Measurements from ENCODE around the gene NME3.

The NME3 gene

DNA sequence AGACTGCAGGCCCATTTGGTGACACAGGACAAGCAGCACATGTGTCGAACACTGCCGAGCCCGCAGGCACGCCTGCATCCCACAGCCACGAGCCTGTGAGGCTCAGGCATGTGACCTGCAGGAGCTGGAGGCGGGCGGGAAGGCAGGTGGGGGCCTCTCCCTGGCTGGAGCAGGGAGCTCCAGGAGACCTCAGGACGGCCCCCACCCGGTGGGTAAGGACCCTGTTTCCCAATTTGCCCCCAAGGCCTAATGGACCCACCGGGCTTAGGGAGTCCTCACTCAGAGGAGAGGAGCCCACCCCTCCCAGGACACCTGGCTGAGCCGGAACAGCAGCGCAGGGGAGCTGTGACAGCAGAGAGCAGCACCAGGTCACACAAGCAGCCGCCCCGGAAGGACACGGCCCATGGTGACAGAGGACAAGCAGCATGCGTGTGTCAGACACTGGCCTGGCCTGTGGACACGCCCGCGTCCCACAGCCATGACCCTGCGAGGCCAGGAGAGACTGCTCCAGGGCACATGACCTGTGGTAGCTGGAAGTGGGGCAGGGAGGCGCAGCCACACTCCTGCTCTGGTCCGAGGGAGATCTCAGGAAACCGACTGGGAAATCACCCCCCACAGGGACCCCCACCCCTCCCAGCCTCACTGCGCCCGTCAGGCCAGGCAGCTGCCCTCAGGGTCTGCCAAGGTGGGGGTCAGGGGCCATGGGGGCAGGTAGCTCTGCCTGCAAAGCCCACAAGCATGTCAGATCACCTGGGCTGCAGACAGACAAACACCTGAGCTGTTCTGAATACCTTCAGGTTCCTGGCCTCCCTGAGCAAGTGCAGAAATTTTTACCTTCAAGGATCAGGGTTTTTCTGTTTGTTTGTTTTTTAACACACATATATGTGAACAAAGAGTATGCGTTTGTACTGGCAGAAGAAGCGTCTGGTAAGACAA lies 8.7 kb upstream of the NME3 start:
- no peak for DNase-seq

DNA sequence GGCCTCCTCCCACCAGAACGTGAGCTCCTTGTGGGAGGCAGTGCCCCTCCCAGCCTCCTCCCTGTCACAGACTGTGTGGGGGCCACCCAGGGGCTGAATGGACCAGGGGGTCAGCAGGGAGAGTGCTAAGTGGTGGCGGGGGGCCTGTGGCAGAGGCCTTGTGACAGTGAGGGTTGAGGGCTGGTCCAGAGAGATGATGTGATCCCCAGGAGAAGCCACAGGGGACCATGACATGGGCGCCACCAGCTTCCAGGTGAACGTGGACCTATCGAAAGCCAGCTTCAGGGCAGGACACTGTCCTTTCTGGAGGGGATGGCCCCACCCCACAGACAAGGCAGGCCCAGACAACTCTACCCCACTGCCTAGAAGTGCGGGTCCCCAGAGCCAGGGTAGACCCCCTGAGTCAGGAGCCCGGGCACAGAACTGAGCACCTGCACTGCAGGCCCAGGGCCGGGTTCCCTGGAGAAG lies 7.9 kb upstream of the NME3 start:
- no peak for DNase-seq

GRCh38 chr16:1778200-1779179 lies 7.1 kb upstream of the NME3 start:
- no peak for DNase-seq

DNA sequence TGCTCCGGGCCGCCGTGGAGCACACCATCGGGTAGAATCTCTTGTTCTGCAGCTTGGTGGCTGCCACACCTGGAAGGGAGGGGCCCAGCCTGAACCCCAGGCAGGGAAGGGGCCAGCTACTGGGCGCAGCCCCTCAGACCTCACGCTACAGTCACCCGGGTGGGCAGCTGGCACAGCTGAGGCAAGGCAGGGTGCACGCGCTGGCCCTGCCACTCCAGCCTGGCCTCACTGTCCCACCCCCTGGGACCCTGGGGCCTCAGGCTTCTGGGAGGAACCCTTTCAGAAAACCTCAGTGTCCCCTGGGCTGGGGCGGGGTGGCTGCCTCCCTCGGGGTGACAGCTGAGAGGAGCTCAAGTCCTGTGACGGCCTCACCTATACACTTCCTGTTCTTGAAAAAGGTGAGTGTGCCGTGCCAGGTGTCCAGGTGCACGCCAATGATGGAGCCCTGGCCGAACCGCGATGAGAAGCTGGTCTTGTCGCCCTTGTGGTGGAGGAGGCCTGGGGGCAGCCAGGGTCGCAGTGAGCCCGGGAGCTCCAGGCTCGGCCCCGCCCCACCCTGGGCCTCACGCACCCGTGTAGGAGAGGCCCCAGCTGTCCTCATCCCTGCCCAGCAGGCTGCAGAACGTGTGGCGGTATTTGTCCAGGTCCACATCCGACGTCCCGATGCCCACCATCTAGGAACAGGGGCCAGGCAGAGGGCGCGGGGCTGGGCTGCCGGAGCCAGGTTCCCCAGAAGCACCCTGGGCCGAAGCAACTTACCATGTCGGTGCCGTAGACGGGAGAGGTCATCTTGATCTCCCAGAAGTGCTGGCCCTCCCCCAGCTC lies 6.2 kb upstream of the NME3 start:
- DNase-seq, result no peak

- no peak for DNase-seq
Measured at GRCh38 chr16:1776991-1777374, 5.6 kb upstream of the NME3 start.

DNA sequence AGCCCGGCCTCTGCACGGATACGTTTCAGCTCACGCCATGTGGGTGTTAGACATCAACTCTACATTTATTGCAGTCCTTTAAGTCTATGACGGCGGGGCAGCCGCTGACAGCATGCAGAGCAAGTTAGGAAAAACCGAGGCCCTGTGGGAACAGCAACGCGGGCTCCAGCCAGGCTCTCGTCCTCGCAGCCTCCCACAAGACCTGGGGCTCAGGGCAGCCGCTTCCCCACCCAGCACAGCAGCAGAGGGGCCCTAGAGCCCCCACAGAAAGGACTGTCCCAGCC lies 5.3 kb upstream of the NME3 start:
- DNase-seq, result no peak

- no peak for DNase-seq
Measured at GRCh38 chr16:1775846-1776671, 4.7 kb upstream of the NME3 start.

DNA sequence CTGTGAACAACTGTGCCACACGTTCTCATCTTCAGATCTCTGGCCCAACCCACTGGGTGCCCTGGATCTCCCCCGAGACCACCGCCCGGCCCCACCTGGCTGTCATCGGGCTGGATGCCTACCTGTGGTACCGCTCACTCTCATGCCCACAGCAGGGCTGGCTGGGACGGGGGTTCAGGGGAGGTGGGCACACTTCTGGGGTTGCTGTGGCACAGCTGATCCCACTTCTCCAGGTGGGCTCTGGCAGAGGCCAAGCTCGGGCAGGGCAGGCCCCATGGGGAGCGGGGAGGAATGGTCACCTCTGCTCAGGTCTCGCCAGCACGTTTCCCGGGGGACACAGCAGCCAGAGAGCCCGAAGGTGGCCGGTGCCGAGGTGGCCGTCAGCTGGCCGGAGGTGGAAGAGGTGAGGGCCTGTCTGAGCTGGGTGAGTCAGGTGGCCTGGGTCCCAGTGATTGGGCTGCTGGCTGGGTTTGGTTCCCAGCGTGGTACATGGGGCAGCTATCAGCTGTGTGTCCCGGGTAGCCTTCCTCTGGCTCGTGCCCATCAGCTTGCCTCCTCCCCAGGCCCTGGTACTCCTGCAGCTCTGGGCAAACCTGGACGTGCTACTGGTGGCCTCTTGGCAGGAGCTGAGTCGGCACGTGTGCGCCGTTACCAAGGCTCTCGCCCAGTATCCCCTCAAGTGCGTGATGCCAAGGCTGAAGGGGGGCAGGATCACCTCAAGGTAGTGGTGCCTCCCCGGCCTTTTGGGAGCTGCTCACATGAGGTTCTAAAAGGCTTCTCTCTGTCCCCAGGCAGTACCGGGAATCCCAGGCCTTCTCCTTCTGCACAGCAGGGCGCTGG lies 3.9 kb upstream of the NME3 start:
- no peak for DNase-seq

DNA sequence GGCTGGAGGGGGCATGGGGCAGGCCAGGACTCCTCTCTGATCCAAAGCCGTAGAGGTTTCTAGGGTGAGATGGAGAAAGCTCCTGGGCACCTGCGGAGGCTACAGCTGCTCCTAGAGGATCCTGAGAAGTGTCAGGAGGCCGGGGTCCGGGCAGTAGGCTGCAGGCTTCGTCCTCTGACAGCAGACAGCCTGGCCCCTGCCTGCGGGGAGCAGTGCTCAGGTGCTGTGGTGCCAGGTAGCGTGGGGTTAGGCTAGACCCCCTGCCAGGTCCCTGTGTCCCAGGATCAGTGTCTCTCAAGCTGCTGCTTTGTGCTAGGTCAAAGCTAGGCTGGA lies 3.1 kb upstream of the NME3 start:
- no peak for DNase-seq

DNA sequence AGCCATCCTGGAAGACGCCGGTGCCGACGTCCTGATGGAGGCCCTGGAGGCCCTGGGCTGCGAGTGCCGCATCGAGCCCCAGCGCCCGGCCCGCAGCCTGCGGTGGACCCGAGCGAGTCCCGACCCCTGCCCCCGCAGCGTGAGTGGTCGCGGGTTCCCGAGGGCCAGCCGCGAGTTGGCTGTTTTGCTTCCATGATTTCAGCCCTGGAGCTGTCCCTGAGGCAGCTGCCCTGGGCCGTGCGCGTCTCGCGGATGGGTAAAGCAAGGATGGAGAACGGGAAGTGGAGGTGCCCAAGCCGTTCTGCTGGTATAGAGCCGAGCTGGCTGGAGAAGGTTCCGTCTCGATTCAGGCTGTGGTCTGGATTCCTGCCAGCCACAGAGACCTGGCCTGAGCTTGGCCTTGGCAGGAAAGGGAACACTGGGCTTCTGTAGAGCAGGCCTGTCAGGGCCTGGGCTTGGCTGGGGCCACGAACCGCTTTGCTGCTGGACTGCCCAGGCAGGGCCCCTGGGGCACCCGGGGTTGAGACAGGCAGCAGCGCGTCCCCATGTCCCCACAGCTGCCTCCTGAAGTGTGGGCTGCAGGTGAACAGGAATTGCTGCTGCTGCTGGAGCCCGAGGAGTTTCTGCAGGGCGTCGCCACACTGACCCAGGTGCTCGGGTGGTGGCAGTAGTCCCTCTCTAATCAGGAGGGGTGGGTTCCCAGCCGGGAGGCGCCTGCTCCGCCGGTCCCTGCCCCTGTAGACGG lies 2.5 kb upstream of the NME3 start:
- DNase-seq, result peak; percentile 41

GRCh38 chr16:1772908-1773702 lies 1.8 kb upstream of the NME3 start, which contains the start of gene MRPS34:
MRPS34 (minus strand) TSS chr16:1773134; CDS start chr16:1773119, 15 bp downstream.
- peak; percentile 91 for DNase-seq

GRCh38 chr16:1772362-1772907 lies 1.1 kb upstream of the NME3 start, which contains the start of gene EME2:
EME2 (plus strand) TSS chr16:1772810; CDS start chr16:1773228, 418 bp downstream.
- peak; percentile 19 for DNase-seq

DNA sequence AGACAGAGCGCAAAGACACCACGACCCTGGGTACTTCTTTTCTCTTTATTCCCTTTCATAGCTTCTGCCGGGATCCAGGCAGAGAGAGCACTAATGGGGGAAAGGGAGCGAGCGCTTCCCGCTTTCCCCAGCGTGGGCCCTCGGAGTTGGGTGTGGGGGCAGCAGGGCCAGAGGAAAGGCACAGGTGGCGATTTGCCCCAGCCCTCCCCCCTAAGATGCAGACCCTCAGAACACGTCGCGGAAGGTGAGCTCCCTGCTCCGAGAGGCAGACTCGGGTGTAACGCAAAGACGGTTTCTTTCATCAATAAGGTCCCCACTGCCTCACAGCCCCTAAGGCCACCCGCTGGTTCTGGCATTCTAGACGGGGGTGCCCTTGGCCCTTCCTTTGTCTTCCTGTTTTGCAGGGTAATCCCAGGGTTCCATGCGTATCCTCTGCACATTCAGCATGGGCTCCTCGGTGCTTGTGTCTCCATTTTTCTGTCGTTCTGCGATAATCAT lies 570 bp upstream of the NME3 start:
- no peak for DNase-seq

DNA sequence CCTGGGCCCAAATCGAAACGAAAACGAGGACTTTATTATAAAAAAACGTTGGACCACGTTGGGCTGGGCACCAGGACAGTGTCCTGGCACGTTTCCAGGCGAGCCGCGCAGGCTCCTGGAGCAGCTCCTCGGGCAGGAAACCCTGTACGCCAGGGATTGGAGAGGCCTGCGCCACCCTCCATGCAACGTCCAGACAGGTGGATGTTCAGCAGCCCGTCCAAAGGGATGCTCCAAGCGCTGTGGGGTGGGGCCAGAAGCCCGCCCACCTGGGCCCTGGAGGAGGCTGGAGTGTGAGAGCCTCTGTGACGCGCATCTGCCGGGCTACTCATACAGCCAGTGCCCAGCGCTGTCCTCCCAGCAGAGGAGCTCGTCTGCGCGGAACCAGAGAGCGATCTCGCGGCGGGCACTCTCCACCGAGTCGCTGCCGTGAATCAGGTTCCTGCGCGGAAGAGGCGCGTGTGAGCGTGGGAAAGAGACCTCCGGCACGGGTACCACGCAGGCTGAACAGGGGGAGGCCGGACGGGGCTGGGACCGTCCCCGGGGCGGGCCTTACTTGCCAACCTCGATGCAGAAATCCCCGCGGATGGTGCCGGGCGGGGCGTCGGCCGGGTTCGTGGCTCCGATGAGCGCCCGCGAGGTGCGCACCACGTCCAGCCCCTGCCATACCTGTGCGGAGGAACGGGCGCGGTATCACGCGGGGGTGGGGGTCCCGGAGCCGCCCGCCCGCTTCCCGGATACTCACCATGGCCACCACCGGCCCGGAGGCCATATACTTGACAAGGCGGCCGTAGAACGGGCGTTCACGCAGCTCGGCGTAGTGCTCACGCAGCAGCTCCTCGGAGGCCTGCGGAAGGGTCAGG lies 785 bp downstream of the NME3 start:
- DNase-seq, result peak; percentile 22

DNA sequence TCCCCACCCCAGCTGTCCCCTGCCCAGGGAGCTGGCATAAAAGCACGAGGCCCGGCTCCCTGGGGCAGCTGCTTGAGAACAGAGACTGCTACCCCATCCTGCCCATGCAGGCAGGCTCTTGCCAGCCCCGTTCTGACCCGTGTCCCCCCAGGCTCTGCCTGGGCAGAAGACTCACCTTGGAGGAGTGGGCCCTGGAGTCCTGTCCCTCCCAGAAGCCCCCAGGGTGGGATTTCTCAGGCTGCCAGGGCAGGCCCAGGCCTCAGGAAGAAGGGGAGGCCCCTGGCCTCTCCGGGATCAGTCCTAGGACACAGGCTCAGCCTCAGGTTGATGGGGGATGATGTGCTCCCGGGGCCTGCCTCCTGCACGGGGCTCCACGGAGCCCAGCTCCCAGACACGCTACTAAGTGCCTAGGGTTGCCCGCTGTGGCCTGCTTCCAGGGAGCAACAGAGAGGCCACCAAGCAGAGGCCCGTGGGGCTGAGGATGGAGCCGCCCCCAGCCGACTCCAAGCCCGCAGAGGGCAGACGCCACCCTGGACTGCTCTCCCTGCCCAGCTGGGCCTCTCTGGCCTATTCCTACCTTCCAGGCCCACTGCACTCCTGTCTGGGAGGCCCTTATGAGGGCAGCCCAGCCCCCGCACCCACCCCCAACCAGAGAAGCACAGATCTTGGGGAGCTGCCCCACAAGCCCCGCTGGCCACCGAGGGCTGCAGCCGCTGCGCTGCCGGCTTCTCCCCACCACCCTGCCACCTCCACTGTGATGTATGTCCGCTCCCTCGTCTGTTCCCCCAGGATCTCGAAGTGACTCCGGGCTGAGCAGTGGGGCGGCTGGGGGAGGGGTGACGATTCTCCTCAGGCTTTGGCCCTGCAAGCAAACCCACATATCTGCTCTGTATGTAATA lies 1.7 kb downstream of the NME3 start:
- no peak for DNase-seq

GRCh38 chr16:1768767-1769401 lies 2.5 kb downstream of the NME3 start:
- no peak for DNase-seq
